Skin of body (tissue), 2 donors: ENCODE measurements around the gene KLK13. TPM values are rescaled to one million over a fixed set of nuclear protein-coding genes. Genes with fewer than 3 reads are reported as not detected.

ENCODE experiments used
- DNase-seq: peaks from one replicate; lab custom pipeline; 2025; lab: John Stamatoyannopoulos, UW
- total RNA-seq: library from RNA; depleted of rRNA; stranded (reverse); fragments of >200 nt; gene quantifications from one replicate; pipeline ENCODE4 v1.2.3, GENCODE V29; 2014

KLK13 gene
- total RNA-seq, 1 donor from 2014 or later: 4.9 TPM

GRCh38 chr19:51060973-51061372, 3.9 kb downstream of the KLK13 start:
- DNase-seq: no peak

- DNase-seq: no peak
These were observed 4.6 kb downstream of the KLK13 start for GRCh38 chr19:51060336-51060735.

GRCh38 chr19:51059715-51060114, 5.2 kb downstream of the KLK13 start:
- no peak for DNase-seq

- DNase-seq: no peak
These were observed 9.0 kb downstream of the KLK13 start for GRCh38 chr19:51055866-51056265.

- no peak for DNase-seq
These were observed 17.9 kb downstream of the KLK13 start for GRCh38 chr19:51047031-51047335.

- no peak for DNase-seq
These were observed 20.6 kb downstream of the KLK13 start for GRCh38 chr19:51044327-51044726.

GRCh38 chr19:51043497-51043896, 21.4 kb downstream of the KLK13 start:
- no peak for DNase-seq

- no peak for DNase-seq
These were observed 24.7 kb downstream of the KLK13 start for GRCh38 chr19:51040151-51040550.

GRCh38 chr19:51036519-51036918, 28.4 kb downstream of the KLK13 start:
- DNase-seq: no peak

GRCh38 chr19:51034704-51035103, 30.2 kb downstream of the KLK13 start, which contains the start of gene KLK12:
KLK12 (minus strand) TSS chr19:51035002; CDS start chr19:51034621, 381 bp downstream.
- no peak for DNase-seq

- no peak for DNase-seq
These were observed 33.0 kb downstream of the KLK13 start for GRCh38 chr19:51031880-51032225.

- DNase-seq: no peak
These were observed 33.5 kb downstream of the KLK13 start for GRCh38 chr19:51031220-51031879.

- no peak for DNase-seq
These were observed 34.3 kb downstream of the KLK13 start for GRCh38 chr19:51030631-51031030.

- no peak for DNase-seq
These were observed 35.2 kb downstream of the KLK13 start for GRCh38 chr19:51029718-51030117.

GRCh38 chr19:51027873-51028272, 37.0 kb downstream of the KLK13 start:
- DNase-seq: no peak

- no peak for DNase-seq
These were observed 37.6 kb downstream of the KLK13 start for GRCh38 chr19:51027126-51027806.

- DNase-seq: no peak
These were observed 38.4 kb downstream of the KLK13 start, which contains the start of gene KLK11 for GRCh38 chr19:51026554-51026831. KLK11 (minus strand) TSS chr19:51026616; CDS start chr19:51025631, 985 bp downstream.

GRCh38 chr19:51025809-51026553, 38.9 kb downstream of the KLK13 start:
- DNase-seq: no peak

GRCh38 chr19:51025401-51025800, 39.5 kb downstream of the KLK13 start:
- DNase-seq: no peak

- DNase-seq: no peak
These were observed 40.0 kb downstream of the KLK13 start for GRCh38 chr19:51024924-51025323.

GRCh38 chr19:51023946-51024345, 40.9 kb downstream of the KLK13 start:
- no peak for DNase-seq

- no peak for DNase-seq
These were observed 42.4 kb downstream of the KLK13 start for GRCh38 chr19:51022526-51022925.
